Measurements from ENCODE around the gene C3. TPM values are rescaled to one million over a fixed set of nuclear protein-coding genes. Genes with fewer than 3 reads are reported as not detected.

Gene C3
- total RNA-seq, 1 donor, result 14.1 TPM

DNA sequence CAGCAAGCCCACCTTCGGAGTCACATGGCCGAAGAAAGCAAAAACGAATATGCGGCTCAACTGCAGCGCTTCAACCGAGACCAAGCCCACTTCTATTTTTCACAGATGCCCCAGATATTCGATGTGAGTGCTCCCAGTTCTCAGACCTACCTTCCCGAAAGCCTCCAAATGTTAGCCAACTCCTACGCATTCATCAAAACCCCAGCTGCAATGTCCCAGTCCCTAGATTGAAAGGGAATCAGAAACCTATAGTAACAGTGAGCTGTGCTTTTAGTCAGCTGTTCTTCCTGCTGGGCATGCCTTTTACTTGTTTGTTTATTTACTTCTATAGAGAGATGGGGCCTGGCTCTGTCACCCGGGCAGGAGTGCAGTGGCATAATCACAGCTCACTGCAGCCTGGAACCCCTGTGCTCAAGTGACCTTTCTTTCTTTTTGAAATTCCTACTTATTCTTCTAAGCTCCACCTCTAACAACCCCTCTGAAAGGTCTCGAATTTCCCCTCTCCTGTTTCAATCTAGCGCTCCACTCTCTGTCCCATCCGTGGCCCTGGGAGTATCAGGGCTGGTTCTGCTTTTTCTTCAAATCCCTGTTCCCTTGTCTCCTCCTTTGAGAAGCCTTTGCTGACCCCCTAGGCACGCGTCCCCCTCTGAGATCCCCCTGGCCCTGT is 23.4 kb upstream of the C3 start:
- peaks cover 27% of the 10 kb centered on the region for H3K79me2 ChIP-seq (ENCODE audit: insufficient read depth, low read length)
- peaks cover 11% of the 10 kb centered on the region for H4K20me1 ChIP-seq (ENCODE audit: insufficient read depth, low read length)
- H3K36me3 ChIP-seq (ENCODE audit: insufficient read depth, low read length), result peaks cover 34% of the 10 kb centered on the region
- no peaks in the 10 kb centered on the region for H3K27me3 ChIP-seq (ENCODE audit: insufficient read depth, low read length)
- peaks cover 28% of the 10 kb centered on the region for H3K4me1 ChIP-seq (ENCODE audit: insufficient read depth, low read length)
- no peak overlapping the region for H3K4me3 ChIP-seq (ENCODE audit: insufficient read depth, low read length)
- no peaks in the 10 kb centered on the region for H3K9me3 ChIP-seq (ENCODE audit: low read depth, low read length)
- TF ChIP-seq, protein P1, sequence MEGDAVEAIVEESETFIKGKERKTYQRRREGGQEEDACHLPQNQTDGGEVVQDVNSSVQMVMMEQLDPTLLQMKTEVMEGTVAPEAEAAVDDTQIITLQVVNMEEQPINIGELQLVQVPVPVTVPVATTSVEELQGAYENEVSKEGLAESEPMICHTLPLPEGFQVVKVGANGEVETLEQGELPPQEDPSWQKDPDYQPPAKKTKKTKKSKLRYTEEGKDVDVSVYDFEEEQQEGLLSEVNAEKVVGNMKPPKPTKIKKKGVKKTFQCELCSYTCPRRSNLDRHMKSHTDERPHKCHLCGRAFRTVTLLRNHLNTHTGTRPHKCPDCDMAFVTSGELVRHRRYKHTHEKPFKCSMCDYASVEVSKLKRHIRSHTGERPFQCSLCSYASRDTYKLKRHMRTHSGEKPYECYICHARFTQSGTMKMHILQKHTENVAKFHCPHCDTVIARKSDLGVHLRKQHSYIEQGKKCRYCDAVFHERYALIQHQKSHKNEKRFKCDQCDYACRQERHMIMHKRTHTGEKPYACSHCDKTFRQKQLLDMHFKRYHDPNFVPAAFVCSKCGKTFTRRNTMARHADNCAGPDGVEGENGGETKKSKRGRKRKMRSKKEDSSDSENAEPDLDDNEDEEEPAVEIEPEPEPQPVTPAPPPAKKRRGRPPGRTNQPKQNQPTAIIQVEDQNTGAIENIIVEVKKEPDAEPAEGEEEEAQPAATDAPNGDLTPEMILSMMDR (IDR thresholded peaks at IDR 0.05; ENCODE audit: extremely low read depth, low read depth, low read length), result no peak
- DNase-seq (ENCODE audit: insufficient read length, low spot score, missing footprints), result peak; percentile 48
- no peak overlapping the region for H2AFZ ChIP-seq (ENCODE audit: low read length)
- peak overlapping the region; percentile 59 for H3K4me2 ChIP-seq (ENCODE audit: insufficient read depth, low read length)
- H3K27ac ChIP-seq (ENCODE audit: low read depth, low read length), result peak overlapping the region; percentile 0

DNA sequence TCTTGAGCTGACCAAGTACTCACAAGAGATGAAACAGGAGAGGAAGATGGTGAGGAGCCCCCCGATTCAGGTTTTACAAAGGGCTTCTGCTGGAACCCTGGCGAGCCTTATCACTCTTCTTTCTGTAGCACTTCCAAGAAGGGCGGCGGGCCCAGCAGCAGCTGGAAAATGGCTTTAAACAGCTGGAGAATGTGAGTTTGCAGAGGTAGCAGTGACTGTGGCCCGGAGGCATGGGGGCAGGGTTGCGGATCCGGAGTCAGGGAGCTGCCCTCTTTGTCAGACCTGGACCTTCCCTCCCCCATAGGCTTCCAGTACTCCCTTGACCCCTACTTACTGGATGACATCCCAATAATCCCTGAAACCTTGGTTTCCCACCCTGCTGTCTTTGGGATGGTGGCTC is 22.6 kb upstream of the C3 start:
- no peak overlapping the region for H3K4me2 ChIP-seq (ENCODE audit: insufficient read depth, low read length)
- H4K20me1 ChIP-seq (ENCODE audit: insufficient read depth, low read length), result peaks cover 11% of the 10 kb centered on the region
- H3K79me2 ChIP-seq (ENCODE audit: insufficient read depth, low read length), result peaks cover 27% of the 10 kb centered on the region
- no peak overlapping the region for H3K27ac ChIP-seq (ENCODE audit: low read depth, low read length)
- H3K36me3 ChIP-seq (ENCODE audit: insufficient read depth, low read length), result peaks cover 27% of the 10 kb centered on the region
- DNase-seq (ENCODE audit: insufficient read length, low spot score, missing footprints), result peak; percentile 68
- no peak overlapping the region for H2AFZ ChIP-seq (ENCODE audit: low read length)
- no peaks in the 10 kb centered on the region for H3K9me3 ChIP-seq (ENCODE audit: low read depth, low read length)
- TF ChIP-seq, protein P1 (IDR thresholded peaks at IDR 0.05; ENCODE audit: extremely low read depth, low read depth, low read length), result no peak
- H3K4me1 ChIP-seq (ENCODE audit: insufficient read depth, low read length), result peaks cover 36% of the 10 kb centered on the region
- H3K4me3 ChIP-seq (ENCODE audit: insufficient read depth, low read length), result no peak overlapping the region
- H3K27me3 ChIP-seq (ENCODE audit: insufficient read depth, low read length), result no peaks in the 10 kb centered on the region

DNA sequence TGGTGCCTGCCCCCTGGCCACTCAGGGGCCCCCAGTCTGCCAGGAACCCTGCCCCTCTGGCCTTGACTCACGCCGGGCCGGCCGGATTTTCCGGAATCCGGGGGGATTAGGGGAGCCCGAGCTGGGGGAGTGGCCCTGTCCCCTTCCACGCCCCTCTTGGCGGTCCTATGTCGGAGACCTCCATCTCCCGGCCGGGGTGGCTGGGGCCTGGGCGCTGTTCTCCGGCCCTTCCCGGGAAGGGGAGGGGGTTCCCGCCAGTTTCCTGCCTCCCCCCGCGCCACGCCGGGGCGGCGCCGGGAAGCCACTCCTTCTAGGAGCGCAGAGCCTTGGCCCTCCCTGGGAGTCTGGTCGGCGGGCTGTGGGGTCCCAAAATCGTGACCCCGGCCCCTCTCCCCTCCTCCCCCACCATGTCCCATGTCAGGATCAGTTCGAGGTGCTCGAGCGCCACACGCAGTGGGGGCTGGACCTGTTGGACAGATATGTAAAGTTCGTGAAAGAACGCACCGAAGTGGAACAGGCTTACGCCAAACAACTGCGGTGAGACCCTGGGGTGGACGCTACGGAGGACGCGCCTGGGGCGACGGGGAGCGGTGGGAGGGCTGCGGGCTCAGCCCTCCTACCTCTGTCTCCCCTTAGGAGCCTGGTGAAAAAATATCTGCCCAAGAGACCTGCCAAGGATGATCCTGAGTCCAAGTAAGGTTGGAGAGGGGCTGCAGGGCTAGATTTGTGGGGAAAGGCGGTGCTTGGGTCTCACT is 20.3 kb upstream of the C3 start:
- Histone ChIP-seq H2AFZ (ENCODE audit: low read length) (peak overlapping the region; percentile 57), H3K4me2 (ENCODE audit: insufficient read depth, low read length) (peak overlapping the region; percentile 78), H4K20me1 (ENCODE audit: insufficient read depth, low read length) (peaks cover 7% of the 10 kb centered on the region), H3K4me1 (ENCODE audit: insufficient read depth, low read length) (peaks cover 49% of the 10 kb centered on the region), H3K27ac (ENCODE audit: low read depth, low read length) (peak overlapping the region; percentile 17), H3K79me2 (ENCODE audit: insufficient read depth, low read length) (peaks cover 29% of the 10 kb centered on the region), H3K27me3 (ENCODE audit: insufficient read depth, low read length) (no peaks in the 10 kb centered on the region), H3K36me3 (ENCODE audit: insufficient read depth, low read length) (peaks cover 5% of the 10 kb centered on the region), H3K9me3 (ENCODE audit: low read depth, low read length) (no peaks in the 10 kb centered on the region), H3K4me3 (ENCODE audit: insufficient read depth, low read length) (peak overlapping the region; percentile 89)
- DNase-seq (ENCODE audit: insufficient read length, low spot score, missing footprints), result peak; percentile 87
- TF ChIP-seq, protein P1 (IDR thresholded peaks at IDR 0.05; ENCODE audit: extremely low read depth, low read depth, low read length), result no peak
